HUES48 (cell line): ENCODE measurements around the gene GLI3.

ENCODE experiments used
- H3K27ac ChIP-seq: one replicate; pipeline ENCODE4 v1.7.0; 2013; ENCODE audit warnings: low read depth, low read length, inconsistent platforms
- H3K27me3 ChIP-seq: 2 replicates; pipeline ENCODE4 v1.6.1; 2013; ENCODE audit warnings: mild to moderate bottlenecking, low read length; ENCODE audit not compliant: control insufficient read depth, insufficient read depth
- H3K36me3 ChIP-seq: 2 replicates; pipeline ENCODE4 v1.6.1; 2013; ENCODE audit warnings: low read length; ENCODE audit not compliant: control insufficient read depth, insufficient read depth
- H3K4me1 ChIP-seq: 2 replicates; pipeline ENCODE4 v1.6.1; 2013; ENCODE audit warnings: mild to moderate bottlenecking, low read length; ENCODE audit not compliant: control insufficient read depth, insufficient read depth
- H3K4me3 ChIP-seq: 2 replicates; pipeline ENCODE4 v1.5.1; 2013; ENCODE audit warnings: mild to moderate bottlenecking, low read depth, low read length
- H3K9ac ChIP-seq: 2 replicates; pipeline ENCODE4 v1.6.1; 2013; ENCODE audit warnings: mild to moderate bottlenecking, low read depth, low read length, moderate library complexity
- H3K9me3 ChIP-seq: 2 replicates; pipeline ENCODE4 v1.6.1; 2013; ENCODE audit warnings: low read length; ENCODE audit not compliant: control insufficient read depth, insufficient read depth

The GLI3 gene

GRCh38 chr7:42104694-42105093 is 132.3 kb downstream of the GLI3 start:
- Histone ChIP-seq H3K36me3 (0 out of 2 replicates have a peak, but pooled peaks cover 4% of the 10 kb centered on the region), H3K9ac (no peak overlapping the region), H3K4me1 (peaks cover 28% of the 10 kb centered on the region), H3K9me3 (no peaks in the 10 kb centered on the region), H3K27me3 (no peaks in the 10 kb centered on the region), H3K27ac (no peak overlapping the region), H3K4me3 (no peak overlapping the region)

- no peak overlapping the region for H3K4me3 ChIP-seq
- peaks cover 23% of the 10 kb centered on the region for H3K4me1 ChIP-seq
- no peaks in the 10 kb centered on the region for H3K9me3 ChIP-seq
- H3K36me3 ChIP-seq, result 0 out of 2 replicates have a peak, but pooled peaks cover 4% of the 10 kb centered on the region
- H3K27ac ChIP-seq, result no peak overlapping the region
- H3K9ac ChIP-seq, result no peak overlapping the region
- H3K27me3 ChIP-seq, result no peaks in the 10 kb centered on the region
Observed at GRCh38 chr7:42104231-42104630, 132.8 kb downstream of the GLI3 start.

- peaks cover 15% of the 10 kb centered on the region for H3K4me1 ChIP-seq
- H3K4me3 ChIP-seq, result no peak overlapping the region
- 0 out of 2 replicates have a peak, but pooled peaks cover 4% of the 10 kb centered on the region for H3K36me3 ChIP-seq
- no peak overlapping the region for H3K27ac ChIP-seq
- H3K9ac ChIP-seq, result no peak overlapping the region
- H3K27me3 ChIP-seq, result no peaks in the 10 kb centered on the region
- H3K9me3 ChIP-seq, result no peaks in the 10 kb centered on the region
Observed at GRCh38 chr7:42103456-42103855, 133.6 kb downstream of the GLI3 start.

- H3K36me3 ChIP-seq, result 0 out of 2 replicates have a peak, but pooled peaks cover 4% of the 10 kb centered on the region
- H3K4me1 ChIP-seq, result peaks cover 13% of the 10 kb centered on the region
- no peak overlapping the region for H3K27ac ChIP-seq
- no peak overlapping the region for H3K4me3 ChIP-seq
- no peak overlapping the region for H3K9ac ChIP-seq
- H3K27me3 ChIP-seq, result no peaks in the 10 kb centered on the region
- no peaks in the 10 kb centered on the region for H3K9me3 ChIP-seq
Observed at GRCh38 chr7:42103020-42103419, 134.0 kb downstream of the GLI3 start.

GRCh38 chr7:42102301-42102700 is 134.7 kb downstream of the GLI3 start:
- Histone ChIP-seq H3K27ac (no peak overlapping the region), H3K9ac (no peak overlapping the region), H3K27me3 (no peaks in the 10 kb centered on the region), H3K4me3 (no peak overlapping the region), H3K4me1 (peaks cover 8% of the 10 kb centered on the region), H3K36me3 (0 out of 2 replicates have a peak, but pooled peaks cover 4% of the 10 kb centered on the region), H3K9me3 (no peaks in the 10 kb centered on the region)

GRCh38 chr7:42100156-42100508 is 136.9 kb downstream of the GLI3 start:
- H3K4me3 ChIP-seq, result no peak overlapping the region
- H3K9me3 ChIP-seq, result no peaks in the 10 kb centered on the region
- peaks cover 12% of the 10 kb centered on the region for H3K27me3 ChIP-seq
- H3K36me3 ChIP-seq, result no peaks in the 10 kb centered on the region
- no peak overlapping the region for H3K27ac ChIP-seq
- H3K4me1 ChIP-seq, result peaks cover 9% of the 10 kb centered on the region; the same call in 1 of the 2 replicates
- no peak overlapping the region for H3K9ac ChIP-seq

- Histone ChIP-seq H3K9ac (no peak overlapping the region), H3K36me3 (no peaks in the 10 kb centered on the region), H3K4me1 (peaks cover 9% of the 10 kb centered on the region; the same call in 1 of the 2 replicates), H3K27me3 (peaks cover 17% of the 10 kb centered on the region), H3K9me3 (no peaks in the 10 kb centered on the region), H3K27ac (no peak overlapping the region), H3K4me3 (no peak overlapping the region)
Observed at GRCh38 chr7:42099470-42100155, 137.4 kb downstream of the GLI3 start.

- Histone ChIP-seq H3K9ac (no peak overlapping the region), H3K9me3 (no peaks in the 10 kb centered on the region), H3K27ac (no peak overlapping the region), H3K4me3 (no peak overlapping the region), H3K4me1 (peaks cover 9% of the 10 kb centered on the region; the same call in 1 of the 2 replicates), H3K27me3 (peaks cover 20% of the 10 kb centered on the region), H3K36me3 (no peaks in the 10 kb centered on the region)
Observed at GRCh38 chr7:42099066-42099465, 137.9 kb downstream of the GLI3 start.

- H3K9ac ChIP-seq, result no peak overlapping the region
- no peak overlapping the region for H3K27ac ChIP-seq
- H3K27me3 ChIP-seq, result peaks cover 32% of the 10 kb centered on the region
- H3K36me3 ChIP-seq, result no peaks in the 10 kb centered on the region
- no peak overlapping the region for H3K4me3 ChIP-seq
- H3K9me3 ChIP-seq, result no peaks in the 10 kb centered on the region
- peaks cover 9% of the 10 kb centered on the region; the same call in 1 of the 2 replicates for H3K4me1 ChIP-seq
Observed at GRCh38 chr7:42097752-42098151, 139.3 kb downstream of the GLI3 start.

- Histone ChIP-seq H3K27ac (no peak overlapping the region), H3K36me3 (no peaks in the 10 kb centered on the region), H3K27me3 (peaks cover 41% of the 10 kb centered on the region), H3K4me1 (peaks cover 15% of the 10 kb centered on the region), H3K9me3 (no peaks in the 10 kb centered on the region), H3K4me3 (no peak overlapping the region), H3K9ac (no peak overlapping the region)
Observed at GRCh38 chr7:42096681-42097561, 140.1 kb downstream of the GLI3 start.

GRCh38 chr7:42096268-42096667 is 140.7 kb downstream of the GLI3 start:
- H3K4me3 ChIP-seq, result no peak overlapping the region
- H3K36me3 ChIP-seq, result no peaks in the 10 kb centered on the region
- no peak overlapping the region for H3K27ac ChIP-seq
- H3K27me3 ChIP-seq, result peaks cover 42% of the 10 kb centered on the region
- H3K4me1 ChIP-seq, result peaks cover 18% of the 10 kb centered on the region
- H3K9ac ChIP-seq, result no peak overlapping the region
- no peaks in the 10 kb centered on the region for H3K9me3 ChIP-seq
